ENCODE results near the gene PER2.

The PER2 gene

GRCh38 chr2:238262496-238263122, 25.8 kb downstream of the PER2 start:
- DNase-seq, result no peak

- no peak for DNase-seq
Observed at GRCh38 chr2:238261718-238262375, 26.6 kb downstream of the PER2 start.

GRCh38 chr2:238260883-238261282, 27.5 kb downstream of the PER2 start:
- no peak for DNase-seq

DNA sequence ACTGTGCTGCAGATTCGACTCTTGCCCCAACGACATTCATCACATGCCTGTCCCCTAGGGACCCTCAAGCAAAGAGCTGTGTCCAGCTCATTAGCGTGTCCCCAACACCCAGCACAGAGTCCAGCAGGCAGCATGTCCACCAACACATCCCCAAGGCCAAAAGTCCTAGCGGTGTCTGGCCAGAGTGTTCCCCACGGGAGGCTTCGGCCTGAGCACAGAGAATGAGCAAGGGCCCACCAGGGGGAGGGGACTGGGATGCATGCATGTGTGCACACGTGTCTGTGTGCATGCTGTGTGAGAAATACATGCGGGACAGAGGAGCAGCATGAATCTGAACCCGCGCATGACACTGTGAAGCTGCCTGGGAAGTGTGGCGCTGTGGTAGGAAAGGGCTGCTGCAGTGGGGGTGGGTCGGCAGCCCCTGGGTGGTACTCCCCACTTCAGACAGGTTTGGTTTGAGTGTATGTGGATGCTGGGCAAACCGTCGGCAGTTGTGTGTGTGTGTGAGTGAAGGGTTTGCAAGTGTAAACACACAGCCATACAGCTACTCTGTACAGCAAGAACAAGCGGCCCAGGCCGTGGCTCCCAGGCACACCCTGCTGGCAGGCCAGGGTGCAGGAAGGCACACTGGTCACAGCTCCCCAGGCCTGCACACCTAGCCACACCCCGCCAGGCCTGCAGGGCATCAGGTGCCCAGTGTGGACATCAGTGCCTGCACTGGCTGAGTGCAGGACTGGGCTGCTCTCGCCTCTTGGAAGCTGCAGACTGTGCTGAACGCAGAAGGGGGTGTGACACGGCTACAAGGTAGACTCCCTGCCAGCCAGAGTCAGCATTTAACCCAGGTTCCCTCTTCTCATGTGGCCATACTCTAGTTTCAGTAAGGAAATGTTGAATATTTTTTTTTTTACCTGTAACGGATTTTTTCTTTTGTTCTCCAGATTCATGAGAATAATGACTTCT, 29.1 kb downstream of the PER2 start:
- DNase-seq, result peak; percentile 3

- DNase-seq, result no peak
Observed at GRCh38 chr2:238257786-238258700, 30.4 kb downstream of the PER2 start.

- DNase-seq, result peak; percentile 87
Observed at GRCh38 chr2:238256594-238257104, 31.8 kb downstream of the PER2 start.

DNA sequence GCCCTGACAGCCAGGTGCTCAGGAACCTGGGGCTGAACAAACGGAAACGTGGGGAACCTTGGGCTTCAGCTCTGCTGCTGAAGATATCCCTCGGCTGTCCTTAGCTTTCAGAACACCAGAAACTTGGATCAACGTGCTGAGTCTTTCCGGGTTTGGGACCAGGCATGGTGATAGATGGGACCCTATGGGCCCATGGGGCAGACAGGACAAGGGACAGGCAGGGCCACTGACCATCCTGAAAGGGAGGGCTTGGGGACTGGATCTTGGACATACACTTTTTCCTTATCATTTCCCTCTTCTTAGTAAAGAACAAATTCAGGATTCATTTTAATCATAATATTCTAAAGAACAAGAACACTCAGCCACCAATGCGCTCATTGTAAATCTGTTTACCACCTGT, 32.3 kb downstream of the PER2 start:
- DNase-seq, result no peak

DNA sequence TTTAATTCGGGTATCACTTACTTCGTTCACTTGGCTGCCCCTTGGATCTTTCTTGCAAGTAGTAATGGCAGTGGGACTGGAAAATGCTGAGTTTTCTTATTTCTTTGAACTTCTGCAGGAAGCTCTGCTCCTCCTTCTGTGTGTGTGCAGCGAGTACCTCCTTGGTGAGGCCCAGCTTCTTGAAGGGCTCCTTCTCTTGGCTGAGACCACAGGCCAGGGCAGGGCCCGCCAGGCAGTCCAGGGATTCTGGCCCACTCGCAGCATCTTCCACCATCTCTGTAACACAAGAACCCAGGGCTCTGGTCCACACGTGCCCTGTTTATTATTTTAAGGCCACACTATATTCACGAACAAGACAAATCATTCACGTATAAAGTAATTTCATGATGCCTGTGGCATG, 32.8 kb downstream of the PER2 start:
- DNase-seq, result no peak

DNA sequence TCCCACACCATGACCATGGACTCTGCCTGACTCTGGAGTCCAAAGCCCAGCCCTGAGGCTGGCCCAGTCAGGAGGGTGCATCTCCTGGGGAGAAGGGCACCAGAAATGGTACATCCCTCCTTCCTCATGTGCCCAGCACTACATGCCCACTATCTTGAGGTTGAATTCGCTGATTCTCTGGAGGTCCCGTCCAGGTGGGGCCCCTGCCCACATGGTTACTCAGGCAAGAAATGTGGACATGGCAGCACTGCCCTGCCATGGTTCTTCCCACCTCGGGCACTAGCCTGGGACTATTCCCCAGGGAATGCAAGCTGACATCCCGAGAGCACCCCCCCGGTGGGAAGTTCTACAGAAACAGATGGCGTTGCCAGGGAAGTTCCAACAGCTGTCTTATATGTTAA, 33.3 kb downstream of the PER2 start:
- peak; percentile 66 for DNase-seq

DNA sequence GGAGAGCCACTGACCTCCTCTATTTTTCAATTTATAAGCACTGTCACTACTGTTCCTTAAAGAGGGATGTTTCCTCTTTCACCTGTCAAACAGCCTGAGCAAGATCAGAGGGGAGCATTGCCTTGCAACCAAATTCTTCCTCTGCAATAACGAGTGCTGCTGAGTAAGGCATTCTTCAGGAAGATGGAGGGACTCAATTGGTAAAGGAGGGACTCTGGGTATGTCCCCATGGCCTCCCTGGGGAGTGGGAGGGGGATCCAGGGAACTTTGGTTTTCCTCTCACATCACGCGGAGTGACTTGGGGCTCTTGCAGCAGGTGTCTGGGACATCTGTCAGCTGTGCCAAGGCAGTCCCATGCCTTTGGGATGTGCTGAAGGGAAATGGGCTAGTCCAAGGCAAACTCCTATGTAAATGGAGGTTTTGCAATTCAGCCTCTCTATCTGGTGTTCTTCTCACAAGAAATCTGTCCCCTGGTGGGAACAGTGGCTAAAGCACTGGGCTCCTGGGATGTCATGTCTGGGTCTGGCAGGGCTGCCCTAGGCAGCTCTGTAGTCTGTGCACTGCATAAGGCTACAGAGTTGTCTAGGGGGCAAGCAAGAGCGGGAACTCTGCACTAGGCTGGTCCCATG, 34.2 kb downstream of the PER2 start:
- DNase-seq, result no peak

- DNase-seq, result no peak
Observed at GRCh38 chr2:238252766-238253630, 35.4 kb downstream of the PER2 start.

DNA sequence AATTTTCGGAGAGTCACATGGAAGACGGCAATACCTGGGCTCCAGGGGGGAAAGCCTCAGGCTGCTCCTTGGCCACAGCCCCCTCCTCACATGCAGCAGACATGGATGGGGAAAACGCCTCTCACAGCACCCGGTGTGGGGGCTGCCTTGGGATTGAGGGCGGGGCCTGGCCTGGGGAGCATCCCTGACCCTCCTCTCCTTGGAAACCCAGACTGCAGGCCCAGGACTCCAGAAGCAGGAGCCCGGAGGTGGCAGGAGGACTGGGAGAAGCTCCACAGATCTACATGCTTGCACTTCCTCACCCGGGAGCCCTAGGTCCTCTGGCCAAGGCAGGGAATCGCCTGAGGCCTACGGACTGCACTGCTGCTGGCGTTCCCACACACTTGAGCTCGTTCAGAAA, 36.4 kb downstream of the PER2 start:
- DNase-seq, result no peak

- no peak for DNase-seq
Observed at GRCh38 chr2:238251331-238251730, 37.1 kb downstream of the PER2 start.

DNA sequence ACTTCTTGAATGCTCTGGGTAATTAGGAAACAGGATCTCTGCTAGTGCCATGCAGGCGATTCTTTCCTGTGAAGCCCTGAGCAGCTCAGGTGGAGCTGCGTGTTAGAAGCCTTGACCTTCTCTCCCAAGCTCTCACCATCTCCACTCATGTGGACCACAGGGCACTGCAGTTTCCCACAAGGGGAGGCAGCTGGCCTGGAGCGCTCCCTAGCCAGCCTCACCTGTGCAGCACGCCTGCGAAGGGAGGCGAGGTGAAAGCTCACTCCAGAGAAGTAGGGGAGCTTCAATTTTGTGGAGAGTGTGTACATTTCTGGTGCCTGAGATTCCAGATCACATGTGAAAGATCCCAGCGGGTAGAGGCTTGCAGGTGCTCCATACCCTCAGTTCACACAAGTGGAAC, 37.5 kb downstream of the PER2 start:
- DNase-seq, result no peak

DNA sequence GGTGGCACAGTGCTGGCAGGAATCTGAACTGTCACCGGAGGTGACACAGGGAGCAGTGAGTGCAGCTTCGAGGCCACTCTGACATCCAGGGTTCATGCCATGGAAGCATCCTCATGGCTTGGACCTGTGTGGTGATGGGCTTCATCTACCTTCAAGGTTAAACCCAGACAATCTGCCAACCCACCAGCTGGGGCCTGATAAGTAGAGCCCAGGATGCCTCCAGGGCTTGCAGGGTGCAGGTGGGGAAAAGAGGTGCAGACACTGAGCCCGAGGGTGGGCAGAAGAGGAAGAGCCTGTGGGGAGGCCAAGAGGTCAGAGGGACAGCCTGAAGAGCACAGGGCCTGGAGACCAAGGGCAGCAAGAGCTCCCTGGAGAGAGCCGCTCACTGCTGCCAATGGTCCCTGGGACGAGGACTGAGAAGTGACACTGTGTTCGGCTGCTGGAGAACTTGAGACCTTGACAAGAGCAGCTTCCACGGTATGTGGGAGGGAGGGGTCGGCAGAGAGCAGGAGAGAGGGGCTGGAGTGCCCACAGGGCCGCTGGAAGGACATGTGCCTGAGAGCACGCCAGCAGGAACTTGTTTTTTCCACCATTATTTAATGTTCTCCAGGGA, 40.5 kb downstream of the PER2 start:
- DNase-seq, result no peak

GRCh38 chr2:238247002-238247822, 41.2 kb downstream of the PER2 start:
- DNase-seq, result no peak

GRCh38 chr2:238244151-238244550, 44.3 kb downstream of the PER2 start:
- DNase-seq, result no peak

DNA sequence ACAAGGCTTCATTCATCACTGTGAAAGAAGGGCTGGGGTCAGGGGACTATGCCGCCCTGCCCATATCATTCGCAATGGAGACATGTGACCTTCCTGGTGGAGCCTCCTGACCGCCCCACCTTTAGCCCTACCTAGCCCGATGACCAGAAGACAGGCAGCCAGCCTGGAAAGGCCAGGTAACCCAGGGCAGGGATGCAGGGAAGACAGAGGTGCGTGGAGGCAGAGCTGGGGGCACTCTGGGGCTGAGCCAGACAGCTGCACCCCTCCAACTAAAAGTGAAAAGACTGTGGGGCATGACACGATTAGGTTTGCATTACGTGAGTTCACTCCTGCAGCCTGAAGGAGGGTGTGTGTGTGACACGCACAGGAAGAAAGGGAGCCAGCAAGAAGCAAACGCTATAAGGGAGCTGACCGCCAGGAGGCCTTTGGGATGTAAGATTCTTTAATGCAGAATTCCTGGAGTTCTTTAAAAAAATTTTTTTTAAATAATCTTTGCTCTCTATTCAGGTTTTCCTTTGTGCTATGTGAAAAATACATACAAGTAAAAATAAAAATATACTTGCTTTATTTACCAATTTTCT, 44.8 kb downstream of the PER2 start:
- peak; percentile 46 for DNase-seq

Measured in NCI-H69 (cell line).